GM23338 (cell line): ENCODE data around the gene TESMIN. TPM values are rescaled to one million over a fixed set of nuclear protein-coding genes. Genes with fewer than 3 reads are reported as not detected.

Source experiments
- ATAC-seq: fragments of 200-7000 bp; cut with Tn5 transposase; 3 replicates; pipeline ENCODE4 v1.9.1; 2020
- DNase-seq: peaks from one replicate; pipeline ENCODE4 v3.0.0-alpha.2; 2015; ENCODE audit warnings: low spot score
- H2AFZ ChIP-seq: fragments of 200-600 bp; sonication (generic); 2 replicates; pipeline ENCODE4 v1.8.0; 2016; ENCODE audit warnings: antibody characterized with exemption, mild to moderate bottlenecking, moderate library complexity
- H3F3A ChIP-seq: fragments of 200-600 bp; sonication (generic); replicated peaks from 2 replicates; pipeline ENCODE4 v1.8.0; 2017; ENCODE audit warnings: antibody characterized with exemption, mixed run types, low read depth
- H3K27ac ChIP-seq: fragments of 200-600 bp; sonication (generic); 2 replicates; pipeline ENCODE4 v1.6.1; 2016; ENCODE audit warnings: low read depth
- H3K27me3 ChIP-seq: fragments of 200-600 bp; sonication (generic); 2 replicates; pipeline ENCODE4 v1.8.0; 2016; ENCODE audit warnings: mild to moderate bottlenecking, mixed run types, moderate library complexity; ENCODE audit not compliant: insufficient read depth
- H3K36me3 ChIP-seq: fragments of 200-600 bp; sonication (generic); 2 replicates; pipeline ENCODE4 v1.8.0; 2016; ENCODE audit warnings: mild to moderate bottlenecking; ENCODE audit not compliant: insufficient read depth
- H3K4me1 ChIP-seq: fragments of 200-600 bp; sonication (generic); 2 replicates; pipeline ENCODE4 v1.8.0; 2016; ENCODE audit warnings: mild to moderate bottlenecking, moderate library complexity; ENCODE audit not compliant: insufficient read depth
- H3K4me2 ChIP-seq: fragments of 200-600 bp; sonication (generic); 2 replicates; pipeline ENCODE4 v1.7.1; 2017; ENCODE audit warnings: mixed run types
- H3K4me3 ChIP-seq: fragments of 200-600 bp; sonication (generic); 2 replicates; pipeline ENCODE4 v1.6.1; 2016; ENCODE audit warnings: mixed run types
- H3K79me2 ChIP-seq: fragments of 200-600 bp; sonication (generic); replicated peaks from 2 replicates; pipeline ENCODE4 v1.8.0; 2017; ENCODE audit warnings: mild to moderate bottlenecking; ENCODE audit not compliant: insufficient read depth
- H3K9me2 ChIP-seq: fragments of 200-600 bp; sonication (generic); 2 replicates; pipeline ENCODE4 v1.8.0; 2017; ENCODE audit not compliant: insufficient read depth
- H4K20me1 ChIP-seq: fragments of 200-600 bp; sonication (generic); replicated peaks from 2 replicates; pipeline ENCODE4 v1.8.0; 2017; ENCODE audit warnings: mild to moderate bottlenecking; ENCODE audit not compliant: insufficient read depth
- H3K27ac Mint-ChIP-seq: 2 replicates; pipeline ENCODE4 v1.8.0; 2020; ENCODE audit warnings: inconsistent platforms, mild to moderate bottlenecking, moderate library complexity, mixed read lengths
- H3K27me3 Mint-ChIP-seq: 3 replicates; pipeline ENCODE4 v1.8.0; 2022; ENCODE audit warnings: low read depth, mild to moderate bottlenecking, moderate library complexity, mixed read lengths, inconsistent platforms; ENCODE audit not compliant: insufficient read depth, poor library complexity
- H3K36me3 Mint-ChIP-seq: 3 replicates; pipeline ENCODE4 v1.8.0; 2021; ENCODE audit warnings: low read depth, mild to moderate bottlenecking, inconsistent platforms, moderate library complexity, mixed read lengths
- H3K4me1 Mint-ChIP-seq: 3 replicates; pipeline ENCODE4 v1.8.0; 2020; ENCODE audit warnings: mild to moderate bottlenecking, inconsistent platforms, mixed read lengths
- H3K4me3 Mint-ChIP-seq: 3 replicates; pipeline ENCODE4 v1.8.0; 2021; ENCODE audit warnings: moderate library complexity, mild to moderate bottlenecking, inconsistent platforms, mixed read lengths
- H3K9me3 Mint-ChIP-seq: 3 replicates; pipeline ENCODE4 v1.8.0; 2020; ENCODE audit warnings: moderate library complexity, mild to moderate bottlenecking, inconsistent platforms, mixed read lengths
- CREB1 ChIP-seq: fragments of 250-450 bp; sonication (Bioruptor Pico); IDR thresholded peaks from 2 replicates; pipeline ENCODE4 v1.5.0; 2020; ENCODE audit warnings: low read depth, mild to moderate bottlenecking, moderate library complexity
- EZH2 ChIP-seq: fragments of 200-600 bp; sonication (generic); IDR thresholded peaks from one replicate; pipeline ENCODE4 v1.8.0; 2017; ENCODE audit warnings: antibody characterized with exemption, mild to moderate bottlenecking, low read depth; ENCODE audit not compliant: unreplicated experiment
- NANOG ChIP-seq: IDR thresholded peaks from 2 replicates; pipeline ENCODE4 v1.6.1; 2016; ENCODE audit warnings: antibody characterized with exemption, borderline replicate concordance
- STAT1 ChIP-seq: IDR thresholded peaks from one replicate; pipeline ENCODE4 v1.6.1; 2016; ENCODE audit warnings: antibody characterized with exemption; ENCODE audit not compliant: unreplicated experiment
- ZNF114 ChIP-seq: fragments of 250-450 bp; sonication (Bioruptor Pico); IDR thresholded peaks from 2 replicates; pipeline ENCODE4 v1.5.0; 2020; ENCODE audit warnings: mild to moderate bottlenecking, moderate library complexity
- ZNF331 ChIP-seq: fragments of 250-450 bp; sonication (Bioruptor Pico); IDR thresholded peaks from 2 replicates; pipeline ENCODE4 v1.5.0; 2020; ENCODE audit warnings: low read depth, mild to moderate bottlenecking, moderate library complexity
- polyA plus RNA-seq: library from polyadenylated mRNA; unstranded; fragments of >200 nt; fragmentation: Nextera tagmentation; extraction: Ambion mirVana; gene quantifications from 2 replicates; pipeline ENCODE4 v1.2.1, GENCODE V29; 2016
- total RNA-seq: library from RNA; depleted of rRNA; stranded (reverse); fragments of >200 nt; shearing (Covaris generic); gene quantifications from 2 replicates; pipeline ENCODE4 v1.2.3, GENCODE V29; 2014
- TF ChIP-seq, protein P1 (sequence below), 2 experiments: fragments of 200-600 bp in 1 of 2; sonication (generic) in 1 of 2; conservative IDR thresholded peaks; 2 replicates each; pipeline versions ENCODE4 v1.5.1 to v1.6.1; 2016 to 2017; ENCODE audit warnings: antibody characterized with exemption in 2 of 2, low read depth in 2 of 2, mild to moderate bottlenecking in 2 of 2, moderate library complexity in 1 of 2
- TF ChIP-seq, protein P2 (sequence below): IDR thresholded peaks from 2 replicates; pipeline ENCODE4 v1.6.1; 2016; ENCODE audit warnings: antibody characterized with exemption

Gene TESMIN
- total and polyA plus RNA-seq, 2 experiments from 2014 or later: 54.5 to 64.6 TPM

DNA sequence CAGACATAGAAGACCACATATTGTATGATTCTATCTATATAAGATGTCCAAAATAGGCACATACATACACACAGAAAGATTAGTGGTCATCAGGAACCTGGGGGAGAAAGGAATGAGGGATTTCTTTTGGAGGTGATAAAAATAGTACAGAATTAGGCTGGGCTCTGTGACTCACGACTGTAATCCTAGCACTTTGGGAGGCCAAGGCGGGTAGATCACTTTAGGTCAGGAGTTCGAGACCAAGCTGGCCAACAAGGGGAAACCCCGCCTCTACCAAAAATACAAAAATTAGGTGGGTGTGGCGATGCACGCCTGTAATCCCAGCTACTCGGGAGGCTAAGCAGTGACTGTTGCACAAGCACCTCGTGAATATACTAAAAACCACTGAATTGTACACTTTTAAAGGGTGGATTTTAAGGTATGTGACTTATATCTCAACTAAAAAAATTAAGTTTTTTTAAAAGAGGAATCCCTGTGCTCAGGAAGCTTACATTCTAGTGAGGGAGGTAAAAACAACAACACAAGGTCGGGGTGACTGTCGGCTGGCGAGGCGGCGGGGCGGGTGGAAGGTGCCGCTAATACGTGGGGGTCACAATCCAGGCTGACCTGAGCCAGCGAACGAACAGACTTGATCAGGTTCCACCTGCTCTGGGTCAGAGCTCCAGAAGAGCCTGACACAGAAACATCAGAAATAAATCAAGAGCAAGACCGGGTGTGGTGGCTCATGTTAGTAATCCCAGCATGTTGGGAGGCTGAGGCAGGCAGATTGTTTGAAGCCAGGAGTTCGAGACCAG is 25.3 kb upstream of the TESMIN start (continued):
- TF ChIP-seq, protein P1, sequence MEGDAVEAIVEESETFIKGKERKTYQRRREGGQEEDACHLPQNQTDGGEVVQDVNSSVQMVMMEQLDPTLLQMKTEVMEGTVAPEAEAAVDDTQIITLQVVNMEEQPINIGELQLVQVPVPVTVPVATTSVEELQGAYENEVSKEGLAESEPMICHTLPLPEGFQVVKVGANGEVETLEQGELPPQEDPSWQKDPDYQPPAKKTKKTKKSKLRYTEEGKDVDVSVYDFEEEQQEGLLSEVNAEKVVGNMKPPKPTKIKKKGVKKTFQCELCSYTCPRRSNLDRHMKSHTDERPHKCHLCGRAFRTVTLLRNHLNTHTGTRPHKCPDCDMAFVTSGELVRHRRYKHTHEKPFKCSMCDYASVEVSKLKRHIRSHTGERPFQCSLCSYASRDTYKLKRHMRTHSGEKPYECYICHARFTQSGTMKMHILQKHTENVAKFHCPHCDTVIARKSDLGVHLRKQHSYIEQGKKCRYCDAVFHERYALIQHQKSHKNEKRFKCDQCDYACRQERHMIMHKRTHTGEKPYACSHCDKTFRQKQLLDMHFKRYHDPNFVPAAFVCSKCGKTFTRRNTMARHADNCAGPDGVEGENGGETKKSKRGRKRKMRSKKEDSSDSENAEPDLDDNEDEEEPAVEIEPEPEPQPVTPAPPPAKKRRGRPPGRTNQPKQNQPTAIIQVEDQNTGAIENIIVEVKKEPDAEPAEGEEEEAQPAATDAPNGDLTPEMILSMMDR (conservative IDR thresholded peaks at IDR 0.05; ENCODE audit: low read depth in 2 of 2): no peak
- TF ChIP-seq, protein P2, sequence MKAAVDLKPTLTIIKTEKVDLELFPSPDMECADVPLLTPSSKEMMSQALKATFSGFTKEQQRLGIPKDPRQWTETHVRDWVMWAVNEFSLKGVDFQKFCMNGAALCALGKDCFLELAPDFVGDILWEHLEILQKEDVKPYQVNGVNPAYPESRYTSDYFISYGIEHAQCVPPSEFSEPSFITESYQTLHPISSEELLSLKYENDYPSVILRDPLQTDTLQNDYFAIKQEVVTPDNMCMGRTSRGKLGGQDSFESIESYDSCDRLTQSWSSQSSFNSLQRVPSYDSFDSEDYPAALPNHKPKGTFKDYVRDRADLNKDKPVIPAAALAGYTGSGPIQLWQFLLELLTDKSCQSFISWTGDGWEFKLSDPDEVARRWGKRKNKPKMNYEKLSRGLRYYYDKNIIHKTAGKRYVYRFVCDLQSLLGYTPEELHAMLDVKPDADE: no peak
- TF ChIP-seq STAT1 (no peak), NANOG (no peak), ZNF331 (CRISPR knock-in tag) (no peak), CREB1 (CRISPR knock-in tag) (no peak)

DNA sequence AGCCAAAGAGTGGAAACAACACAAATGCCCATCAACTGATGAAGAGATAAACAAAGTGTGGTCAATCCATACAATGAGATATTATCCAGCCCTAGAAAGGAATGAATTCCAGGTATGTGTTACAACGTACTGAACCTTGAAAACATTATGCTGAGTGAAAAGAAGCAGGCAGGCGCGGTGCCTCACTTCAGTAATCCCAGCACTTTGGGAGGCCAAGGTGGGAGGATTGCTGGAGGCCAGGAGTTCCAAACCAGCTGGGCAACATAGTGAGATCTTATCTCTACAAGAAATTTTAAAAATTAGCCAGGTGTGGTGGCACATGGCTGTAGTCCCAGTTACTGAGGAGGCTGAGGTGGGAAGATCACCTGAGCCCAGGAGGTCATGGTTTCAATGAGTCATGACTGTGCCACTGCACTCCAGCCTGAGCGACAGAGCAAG is 24.6 kb upstream of the TESMIN start:
- H3K27me3 ChIP-seq: no peaks in the 10 kb centered on the region
- no peak overlapping the region for H3K4me3 ChIP-seq
- no peak overlapping the region for H2AFZ ChIP-seq
- Mint-ChIP-seq H3K27me3 (peaks cover 5% of the 10 kb centered on the region), H3K4me1 (peaks cover 6% of the 10 kb centered on the region; the same call in 2 of the 3 replicates), H3K9me3 (no peaks in the 10 kb centered on the region; the same call in 2 of the 3 replicates), H3K4me3 (no peak overlapping the region), H3K36me3 (peaks cover 12% of the 10 kb centered on the region; the same call in 1 of the 3 replicates), H3K27ac (no peak overlapping the region)
- no peaks in the 10 kb centered on the region for H3F3A ChIP-seq
- DNase-seq: no peak
- no peak for ATAC-seq
- H3K4me1 ChIP-seq: no peaks in the 10 kb centered on the region
- H3K36me3 ChIP-seq: no peaks in the 10 kb centered on the region; the same call in 1 of the 2 replicates
- TF ChIP-seq STAT1 (no peak), ZNF331 (CRISPR knock-in tag) (no peak), NANOG (no peak), ZNF114 (CRISPR knock-in tag) (no peak), EZH2 (no peak), CREB1 (CRISPR knock-in tag) (no peak)
- TF ChIP-seq, protein P2: no peak
- H3K27ac ChIP-seq: no peak overlapping the region
- H3K79me2 ChIP-seq: no peaks in the 10 kb centered on the region
- H3K9me2 ChIP-seq: no peaks in the 10 kb centered on the region
- no peak overlapping the region for H3K4me2 ChIP-seq
- H4K20me1 ChIP-seq: no peaks in the 10 kb centered on the region
